SK-N-DZ (cell line): ENCODE measurements around the gene G6PD.
A peak's percentile ranks its signal among the peaks of the same experiment; 100 is the strongest.

Experiments
- DNase-seq: peaks from one replicate; pipeline ENCODE4 v3.0.0-alpha.2; 2015; ENCODE audit warnings: low spot score
- small RNA-seq, 2 experiments: library from RNA; depleted of rRNA; stranded (forward); fragments of <200 nt; gene quantifications; one replicate each; pipeline ENCODE3, GENCODE V24; 2014

Gene G6PD

DNA sequence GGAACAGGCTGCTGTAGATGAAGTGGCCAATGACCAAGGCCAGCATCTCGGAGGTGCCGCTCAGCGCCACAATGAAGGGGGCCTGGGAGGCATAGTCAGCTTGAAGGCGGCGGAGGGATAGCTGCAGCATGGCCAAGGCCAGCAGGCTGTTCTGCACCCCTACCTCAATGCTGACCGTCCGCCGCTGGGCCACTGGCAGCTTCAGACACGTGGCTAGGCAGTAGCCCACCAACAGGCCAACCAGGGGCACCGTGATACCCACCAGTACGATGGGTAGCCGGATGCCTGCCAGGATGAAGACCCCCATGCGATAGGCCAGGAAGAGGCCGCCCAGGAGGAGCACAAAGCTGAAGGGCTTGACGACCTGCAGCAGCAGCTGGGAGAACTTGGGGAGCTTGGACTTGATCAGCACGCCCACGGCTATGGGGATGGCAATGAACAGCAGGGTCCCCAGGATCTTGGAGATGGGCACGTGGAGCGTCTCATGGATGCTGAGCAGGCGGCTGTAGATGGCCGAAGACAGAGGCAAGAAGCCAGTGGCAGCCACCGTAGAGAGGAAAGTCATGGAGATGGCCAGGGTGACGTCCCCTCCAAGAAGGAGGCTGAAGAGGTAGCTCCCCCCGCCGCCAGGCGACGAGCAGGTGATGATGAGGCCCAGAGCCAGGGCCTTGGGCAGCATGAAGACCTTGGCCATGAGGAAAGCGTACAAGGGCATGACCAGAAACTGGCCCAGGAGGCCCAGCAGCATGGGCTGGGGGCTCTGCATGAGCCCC, 58.9 kb downstream of the G6PD start:
- no peak for DNase-seq

DNA sequence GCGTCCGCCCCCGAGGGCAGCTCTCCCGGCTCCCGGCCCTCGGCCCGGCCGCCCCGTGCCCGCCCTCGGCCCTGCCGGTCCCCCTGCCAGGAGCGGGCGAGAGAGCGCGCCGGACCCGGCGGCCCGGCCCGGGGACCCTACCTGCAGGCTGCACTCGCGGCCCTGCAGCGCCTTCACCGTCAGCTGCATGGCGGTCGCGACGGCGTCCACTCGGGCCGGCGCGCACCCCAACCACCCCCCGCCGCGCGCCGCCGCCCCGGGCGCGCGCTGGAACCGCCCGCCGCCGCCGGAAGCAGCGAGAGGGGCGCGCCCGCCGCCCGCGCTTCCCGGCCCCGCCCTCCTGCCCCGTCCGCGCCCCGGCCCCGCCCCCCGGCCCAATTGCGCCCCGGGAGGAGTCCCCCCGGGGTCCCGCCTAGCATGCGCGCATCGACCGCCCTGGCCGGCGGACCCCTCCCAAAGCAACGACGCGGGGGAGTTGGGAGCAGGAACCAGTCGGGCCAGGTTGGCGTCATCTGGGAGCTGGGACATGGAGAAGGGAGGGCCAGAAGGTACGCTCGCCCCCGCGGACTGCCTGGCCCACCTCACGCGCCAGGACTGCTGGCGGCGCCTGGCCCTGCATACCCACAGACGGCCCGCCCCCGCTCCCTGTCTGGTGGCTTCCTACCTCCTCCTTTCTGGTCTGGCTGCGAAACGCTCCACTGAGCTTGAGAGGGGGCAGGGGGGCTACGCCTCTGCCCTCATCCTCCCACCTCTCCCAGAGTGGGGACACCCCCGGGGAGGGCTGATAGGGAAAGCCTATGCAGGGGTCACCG, 60.0 kb downstream of the G6PD start, which contains the start of gene UBL4A:
UBL4A (minus strand) TSS at position 220 of the 812 bp plus-strand sequence; CDS start at position 189, 31 bp downstream.
- peak; percentile 62 for DNase-seq

DNA sequence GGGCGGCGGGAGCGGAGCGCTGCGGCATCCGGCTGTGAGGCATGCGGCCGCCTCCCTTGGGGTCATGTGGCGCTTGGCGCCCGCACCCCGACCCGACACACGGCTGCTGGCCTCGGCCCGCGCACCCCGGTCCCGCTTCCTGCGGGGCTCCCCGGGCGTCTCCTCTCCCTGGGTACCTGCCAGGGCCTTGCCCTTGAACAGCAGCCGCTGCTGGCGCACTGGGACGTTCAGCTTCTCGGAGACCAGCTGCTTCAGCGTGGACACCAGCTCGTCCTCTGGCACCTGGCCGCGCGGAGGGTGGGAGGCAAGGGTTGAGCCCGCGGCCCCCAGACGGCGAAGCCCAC, 60.6 kb downstream of the G6PD start:
- no peak for DNase-seq

DNA sequence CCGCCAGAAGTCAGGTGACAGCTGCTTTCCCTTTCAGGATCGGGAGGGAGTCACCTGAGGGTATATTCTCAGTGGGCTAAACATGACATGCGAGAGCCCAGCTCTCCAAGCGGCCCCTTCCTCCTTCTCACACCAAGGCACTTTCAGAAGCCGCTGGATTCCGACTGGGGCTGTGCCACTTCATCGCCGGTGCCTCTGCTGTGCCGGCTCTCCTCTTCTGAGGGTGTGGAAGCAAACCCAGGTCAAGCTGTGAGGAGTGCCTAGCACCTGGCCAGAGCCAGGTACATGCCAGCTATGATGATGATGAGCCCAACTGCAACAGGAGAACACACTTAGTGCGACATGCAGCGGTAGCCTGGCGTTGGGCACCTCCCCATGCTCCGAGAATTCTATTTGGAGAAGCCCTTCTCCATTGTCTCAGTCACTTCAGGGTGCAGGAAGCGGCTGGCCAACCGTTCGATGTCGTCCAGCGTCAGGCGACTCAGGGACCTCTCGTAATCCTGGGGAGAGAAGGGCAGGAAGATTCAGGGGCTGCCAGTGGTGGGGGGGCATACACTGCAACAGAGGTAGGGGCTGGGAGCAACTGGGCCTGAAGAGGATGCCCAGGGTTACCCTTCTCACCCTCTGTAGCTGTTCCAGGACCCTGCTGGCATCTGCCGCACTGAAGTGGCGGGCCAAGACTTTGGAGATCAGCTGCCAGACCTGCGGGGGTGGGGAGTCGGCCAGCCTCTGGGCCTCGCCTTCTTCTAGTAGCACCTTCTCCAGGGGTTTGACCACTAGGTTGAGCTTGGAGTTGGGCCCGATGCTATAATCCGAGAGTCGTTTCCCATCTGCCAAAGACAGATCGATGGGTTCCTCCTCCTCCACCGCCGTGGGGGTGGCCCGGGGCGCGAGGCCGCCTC, 61.2 kb downstream of the G6PD start:
- DNase-seq, result no peak

DNA sequence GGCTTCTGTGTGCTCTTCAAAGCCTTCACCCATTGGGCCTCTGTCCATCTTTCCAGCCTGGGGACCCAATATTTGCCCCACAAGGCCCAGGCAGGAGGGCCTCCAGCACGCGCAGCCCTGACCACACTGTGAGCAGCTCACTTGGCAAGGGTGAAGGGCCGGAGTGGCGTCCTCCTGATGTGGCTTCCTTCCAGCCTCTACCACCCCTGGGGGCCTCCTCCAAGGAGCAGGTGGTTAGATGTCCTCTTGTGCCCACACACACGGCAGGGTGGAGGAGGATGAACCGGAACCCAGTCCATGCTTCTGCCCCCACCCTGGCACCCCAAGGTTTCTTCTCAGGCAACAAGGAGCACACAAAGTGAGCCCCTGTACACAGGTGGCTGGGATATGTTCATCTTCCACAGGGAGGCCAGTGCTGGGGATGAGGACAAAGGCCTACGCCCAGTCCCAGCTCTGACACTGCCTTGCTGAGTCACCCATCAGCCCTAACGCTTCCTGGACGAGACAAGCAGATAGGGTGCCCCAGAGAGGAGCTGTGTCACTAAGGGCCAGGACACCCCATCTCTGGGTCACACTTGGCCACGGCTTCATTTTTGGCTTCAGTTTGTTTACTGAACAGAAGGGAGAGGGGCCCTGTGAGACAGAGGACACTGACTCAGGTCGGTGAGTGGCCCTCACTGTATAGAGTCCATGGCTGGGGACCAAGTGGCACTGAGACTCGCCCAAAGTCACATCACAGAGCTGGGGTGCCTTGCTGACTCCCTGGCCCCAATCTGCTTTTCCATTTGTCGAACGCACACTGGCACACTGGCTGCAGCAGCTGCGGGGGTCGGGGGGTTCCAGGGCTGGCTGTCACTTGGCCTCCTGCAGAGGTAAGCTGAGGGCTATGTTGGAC, 62.1 kb downstream of the G6PD start:
- DNase-seq, result no peak

DNA sequence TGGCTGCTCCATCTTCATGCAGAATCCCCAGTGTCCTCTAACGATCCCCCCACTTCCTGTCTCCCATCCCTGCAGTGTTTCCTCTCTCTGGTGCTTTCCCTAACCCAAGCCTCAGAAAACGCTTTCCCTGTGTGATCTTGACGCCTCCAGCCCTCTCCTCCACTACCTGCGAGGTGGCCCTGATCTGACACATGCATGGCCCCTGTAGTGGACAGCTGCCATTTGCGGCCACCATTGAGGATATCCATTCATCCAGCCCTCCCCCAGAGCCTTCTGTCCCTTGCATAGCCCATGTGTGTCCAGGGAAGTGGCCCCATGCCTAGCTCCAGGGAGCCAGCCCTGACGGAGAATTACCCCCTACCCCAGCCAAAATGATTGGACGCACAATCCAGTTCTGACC, 63.3 kb downstream of the G6PD start:
- no peak for DNase-seq

DNA sequence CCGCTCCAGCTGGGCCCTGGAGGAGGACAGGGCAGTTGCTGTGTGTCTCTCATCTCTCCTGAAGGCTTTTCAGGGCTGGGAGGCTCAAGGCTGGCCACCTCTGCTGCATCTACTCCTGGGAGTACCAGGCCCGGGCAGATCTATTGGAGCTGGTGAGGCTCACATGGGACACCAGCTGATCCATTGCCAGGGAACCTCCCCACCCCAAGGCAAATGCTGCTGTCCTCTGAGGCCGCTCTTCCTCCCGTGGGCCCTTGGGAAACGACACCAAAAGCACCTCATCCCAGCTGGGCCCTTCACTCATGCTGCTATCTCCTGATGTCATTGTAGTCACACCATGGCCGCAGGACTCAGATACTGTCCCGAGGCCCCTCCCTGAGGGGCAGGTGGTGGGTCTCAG, 63.9 kb downstream of the G6PD start:
- DNase-seq, result no peak

DNA sequence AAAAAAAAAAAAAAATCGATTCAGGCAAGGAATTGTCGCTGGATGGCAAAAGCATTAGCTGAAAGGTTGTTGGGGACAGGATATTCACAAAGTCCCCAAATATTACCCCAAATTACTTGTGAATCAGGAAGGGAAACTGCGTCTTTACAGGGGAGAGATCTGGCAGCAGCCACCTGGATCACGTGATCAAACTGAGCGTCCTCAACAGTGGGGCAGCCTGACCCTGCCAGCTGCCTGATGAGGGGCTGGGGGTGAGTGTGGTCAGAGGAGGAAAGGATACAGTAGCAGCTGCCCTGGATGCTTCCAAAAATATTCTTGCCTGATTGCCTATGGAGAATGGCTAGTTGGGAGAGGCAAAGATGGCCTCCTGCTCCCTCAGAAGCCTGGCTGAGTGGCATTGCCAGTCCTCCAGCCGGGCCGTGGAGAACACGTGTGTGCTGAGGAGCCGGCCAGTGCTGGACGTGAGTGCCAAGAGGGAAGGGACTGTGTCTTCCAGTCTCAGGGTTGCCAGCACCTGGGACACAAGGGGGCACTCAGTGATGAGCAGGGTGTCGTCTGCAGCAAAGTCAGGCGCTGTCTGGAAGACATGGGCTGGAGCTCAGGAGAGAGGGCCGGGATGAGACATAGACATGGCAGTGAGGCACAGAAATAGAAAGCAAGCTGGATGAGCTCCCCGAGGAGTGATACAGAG, 64.6 kb downstream of the G6PD start:
- no peak for DNase-seq

Small RNA genes within 50 kb of the gene (small RNA-seq; reads per million reads assigned to genes)
- 0 reads per million in 2 experiments for gene RN7SL697P
